GM23248 (cell line): ENCODE measurements around the gene GHITM.

Experiments
- EZH2 ChIP-seq: fragments of 200-600 bp; sonication (generic); IDR thresholded peaks from 2 replicates; pipeline ENCODE4 v1.6.1; 2018; ENCODE audit warnings: antibody characterized with exemption, mild to moderate bottlenecking; ENCODE audit not compliant: insufficient read depth, poor library complexity, severe bottlenecking
- EZH2phosphoT487 ChIP-seq: fragments of 200-600 bp; sonication (generic); IDR thresholded peaks from 2 replicates; pipeline ENCODE4 v1.6.1; 2018; ENCODE audit warnings: antibody characterized with exemption, moderate library complexity, mild to moderate bottlenecking, low read depth; ENCODE audit not compliant: insufficient read depth

DNA sequence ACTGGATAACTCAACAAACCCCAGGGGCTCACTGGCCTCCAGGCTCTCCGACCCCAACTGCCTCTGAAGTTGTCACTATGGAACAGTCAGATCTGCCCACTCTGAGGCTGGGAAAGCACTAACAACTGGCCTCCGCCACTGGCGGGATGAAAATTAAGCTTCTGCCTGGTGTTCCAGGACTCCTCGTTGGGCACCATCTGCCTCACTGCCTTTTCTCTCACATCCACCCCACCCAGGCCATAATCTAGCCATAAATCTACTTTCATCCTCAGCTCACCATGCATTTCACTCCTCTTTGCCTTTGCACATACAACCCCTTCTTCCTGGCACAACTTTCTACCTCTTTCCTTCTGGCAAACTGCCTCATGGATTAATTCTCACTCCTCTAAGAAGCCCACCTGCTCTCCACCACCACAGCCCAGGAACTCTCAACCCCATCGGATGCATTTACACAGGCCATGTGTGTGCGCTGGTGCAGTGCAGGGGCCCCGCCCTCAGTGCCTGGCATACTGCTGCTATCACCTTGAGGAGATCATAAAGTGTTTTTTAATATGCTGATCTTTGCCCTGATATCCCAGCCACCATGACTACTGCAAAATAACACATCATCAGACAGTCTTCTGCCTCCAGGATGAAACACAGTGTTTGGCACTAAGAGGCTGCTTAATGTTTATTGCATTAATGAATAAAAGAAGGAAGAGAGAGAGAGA lies 59.1 kb downstream of the GHITM start:
- TF ChIP-seq EZH2 (no peak), EZH2phosphoT487 (no peak)
